Epithelial cell of esophagus (primary cell): ENCODE data around the gene FBLN1.

ENCODE experiments used
- DNase-seq: peaks from one replicate; pipeline ENCODE4 v3.0.0; 2010; ENCODE audit warnings: low read depth
- H3K4me3 ChIP-seq: 2 replicates; pipeline ENCODE4 v1.5.1; 2011; ENCODE audit warnings: mild to moderate bottlenecking, low read length, control low read depth
- TF ChIP-seq, protein P1 (sequence below): IDR thresholded peaks from 2 replicates; pipeline ENCODE4 v1.5.1; 2011; ENCODE audit warnings: low read depth, mild to moderate bottlenecking, low read length, control low read depth, inconsistent platforms; ENCODE audit not compliant: insufficient read depth; ENCODE audit errors: missing control alignments

The FBLN1 gene

GRCh38 chr22:45518136-45518535 is 15.5 kb downstream of the FBLN1 start:
- H3K4me3 ChIP-seq, result no peak overlapping the region
- TF ChIP-seq, protein P1, sequence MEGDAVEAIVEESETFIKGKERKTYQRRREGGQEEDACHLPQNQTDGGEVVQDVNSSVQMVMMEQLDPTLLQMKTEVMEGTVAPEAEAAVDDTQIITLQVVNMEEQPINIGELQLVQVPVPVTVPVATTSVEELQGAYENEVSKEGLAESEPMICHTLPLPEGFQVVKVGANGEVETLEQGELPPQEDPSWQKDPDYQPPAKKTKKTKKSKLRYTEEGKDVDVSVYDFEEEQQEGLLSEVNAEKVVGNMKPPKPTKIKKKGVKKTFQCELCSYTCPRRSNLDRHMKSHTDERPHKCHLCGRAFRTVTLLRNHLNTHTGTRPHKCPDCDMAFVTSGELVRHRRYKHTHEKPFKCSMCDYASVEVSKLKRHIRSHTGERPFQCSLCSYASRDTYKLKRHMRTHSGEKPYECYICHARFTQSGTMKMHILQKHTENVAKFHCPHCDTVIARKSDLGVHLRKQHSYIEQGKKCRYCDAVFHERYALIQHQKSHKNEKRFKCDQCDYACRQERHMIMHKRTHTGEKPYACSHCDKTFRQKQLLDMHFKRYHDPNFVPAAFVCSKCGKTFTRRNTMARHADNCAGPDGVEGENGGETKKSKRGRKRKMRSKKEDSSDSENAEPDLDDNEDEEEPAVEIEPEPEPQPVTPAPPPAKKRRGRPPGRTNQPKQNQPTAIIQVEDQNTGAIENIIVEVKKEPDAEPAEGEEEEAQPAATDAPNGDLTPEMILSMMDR, result no peak
- DNase-seq, result no peak

DNA sequence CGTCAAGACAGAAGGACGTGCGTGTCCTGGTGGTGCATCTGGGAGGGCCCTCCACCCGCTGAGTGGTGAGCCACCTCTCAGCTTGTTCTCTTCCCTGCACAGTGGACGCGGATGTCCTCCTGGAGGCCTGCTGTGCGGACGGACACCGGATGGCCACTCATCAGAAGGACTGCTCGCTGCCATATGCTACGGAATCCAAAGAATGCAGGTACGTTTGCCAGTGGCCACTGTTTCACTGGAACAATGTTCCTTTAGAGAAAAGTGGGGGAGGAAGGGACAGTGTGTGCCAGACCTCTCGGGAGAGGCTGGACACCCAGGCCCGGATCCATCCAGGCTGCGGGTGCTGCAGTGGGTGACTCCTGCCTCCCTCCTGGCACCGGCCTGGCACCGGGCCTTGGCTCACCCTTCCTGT is 15.9 kb downstream of the FBLN1 start:
- no peak overlapping the region for H3K4me3 ChIP-seq
- TF ChIP-seq, protein P1, result no peak
- no peak for DNase-seq

DNA sequence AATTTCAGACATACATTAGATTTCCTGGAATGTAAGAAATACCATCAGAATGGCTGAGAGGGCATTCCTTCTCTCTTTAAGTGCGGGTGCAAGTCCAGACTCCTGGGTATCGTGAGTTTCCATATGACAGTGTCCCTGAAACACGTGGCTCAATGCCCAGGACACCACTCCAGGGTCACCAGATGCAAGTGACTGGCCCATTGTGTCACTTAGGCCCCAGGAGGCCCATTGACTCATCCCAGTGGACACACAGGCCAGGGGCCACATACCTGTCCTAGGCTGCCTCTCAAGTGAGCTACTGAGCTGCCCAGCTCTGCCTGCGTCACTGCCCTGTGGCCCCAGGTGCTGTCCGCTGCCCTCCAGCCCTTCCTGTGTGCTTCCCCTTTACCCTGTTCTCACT is 18.5 kb downstream of the FBLN1 start:
- no peak for DNase-seq
- no peak overlapping the region for H3K4me3 ChIP-seq
- TF ChIP-seq, protein P1, result no peak

DNA sequence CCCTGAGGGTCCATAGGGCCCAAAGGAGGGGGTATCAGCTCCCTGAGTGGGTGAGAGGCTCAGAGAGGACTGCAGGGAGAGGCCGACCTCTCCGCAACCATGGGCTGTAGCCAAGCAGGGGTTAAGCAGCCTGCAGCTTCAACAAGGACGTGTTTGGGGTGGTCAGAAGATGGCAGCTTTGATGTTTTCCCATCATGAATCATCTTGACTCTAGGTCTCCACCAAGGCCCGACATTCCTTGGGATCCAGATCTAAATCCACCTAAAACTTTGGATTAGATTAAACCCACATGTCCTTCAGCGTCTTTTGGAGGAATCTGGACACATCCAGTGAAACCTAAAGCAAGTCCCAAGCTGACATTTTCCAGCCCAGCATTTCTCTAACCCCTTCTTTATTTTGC is 19.8 kb downstream of the FBLN1 start:
- TF ChIP-seq, protein P1, result no peak
- H3K4me3 ChIP-seq, result no peak overlapping the region
- DNase-seq, result no peak

DNA sequence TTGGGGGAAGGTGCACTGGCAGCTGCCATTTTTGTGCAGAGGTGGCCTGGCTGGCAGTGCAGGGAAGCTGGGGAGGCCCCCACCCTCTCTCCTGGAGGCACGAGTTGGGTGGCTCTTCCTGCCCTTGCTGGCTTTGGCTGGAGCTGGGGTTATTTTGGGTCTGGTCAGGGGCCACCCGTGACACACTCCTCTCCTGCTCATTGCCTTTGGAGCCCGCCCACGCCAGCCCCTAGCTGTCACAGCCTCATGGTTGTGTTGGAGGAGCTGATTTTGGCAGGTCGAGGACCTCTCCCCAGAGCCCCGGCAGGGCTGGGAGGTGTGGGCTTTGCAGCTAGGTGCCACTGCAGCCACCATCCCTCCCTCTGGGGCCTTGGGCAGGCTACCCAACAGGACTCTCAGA is 21.5 kb downstream of the FBLN1 start:
- TF ChIP-seq, protein P1, result no peak
- no peak overlapping the region for H3K4me3 ChIP-seq
- no peak for DNase-seq

DNA sequence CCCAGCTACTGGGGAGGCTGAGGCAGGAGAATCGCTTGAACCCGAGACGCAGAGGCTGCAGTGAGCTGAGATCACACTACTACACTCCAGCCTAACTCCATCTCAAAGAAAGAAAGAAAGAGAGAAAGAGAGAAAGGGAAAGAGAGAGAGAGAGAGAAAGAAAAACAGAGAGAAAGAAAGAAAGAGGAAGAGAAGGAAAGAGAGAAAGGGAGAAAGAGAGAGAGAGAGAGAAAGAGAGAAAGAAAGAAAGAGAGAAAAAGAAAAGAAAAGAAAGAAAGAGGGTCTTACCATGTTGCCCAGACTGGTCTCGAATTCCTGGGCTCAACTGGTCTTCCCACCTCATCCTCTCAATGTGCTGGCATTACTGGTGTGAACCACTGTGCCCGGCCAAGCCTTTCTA is 22.3 kb downstream of the FBLN1 start:
- H3K4me3 ChIP-seq, result no peak overlapping the region
- DNase-seq, result no peak
- TF ChIP-seq, protein P1, result no peak

- TF ChIP-seq, protein P1, result no peak
- DNase-seq, result no peak
- no peak overlapping the region for H3K4me3 ChIP-seq
These were observed 22.8 kb downstream of the FBLN1 start for GRCh38 chr22:45525480-45525879.
